ENCODE data around the gene GABRB3.
A peak's percentile ranks its signal among the peaks of the same experiment; 100 is the strongest.

GABRB3 gene

GRCh38 chr15:26640601-26641000, 132.3 kb downstream of the GABRB3 start:
- no peak overlapping the region for H3K4me3 ChIP-seq (ENCODE audit: low read depth, low read length)
- peaks cover 9% of the 10 kb centered on the region; the same call in 1 of the 2 replicates for H3K4me1 ChIP-seq
- no peaks in the 10 kb centered on the region for H3K9me3 ChIP-seq
- no peaks in the 10 kb centered on the region for H3K27me3 ChIP-seq
- no peak for TF ChIP-seq CTCF (IDR thresholded peaks at IDR 0.05; ENCODE audit: low read depth, low read length)
- no peak for DNase-seq
- H3K36me3 ChIP-seq: no peaks in the 10 kb centered on the region

- no peak for DNase-seq
- TF ChIP-seq CTCF (IDR thresholded peaks at IDR 0.05; ENCODE audit: low read depth, low read length): no peak
- H3K9me3 ChIP-seq: no peaks in the 10 kb centered on the region
Observed at GRCh38 chr15:26639966-26640365, 132.9 kb downstream of the GABRB3 start.

DNA sequence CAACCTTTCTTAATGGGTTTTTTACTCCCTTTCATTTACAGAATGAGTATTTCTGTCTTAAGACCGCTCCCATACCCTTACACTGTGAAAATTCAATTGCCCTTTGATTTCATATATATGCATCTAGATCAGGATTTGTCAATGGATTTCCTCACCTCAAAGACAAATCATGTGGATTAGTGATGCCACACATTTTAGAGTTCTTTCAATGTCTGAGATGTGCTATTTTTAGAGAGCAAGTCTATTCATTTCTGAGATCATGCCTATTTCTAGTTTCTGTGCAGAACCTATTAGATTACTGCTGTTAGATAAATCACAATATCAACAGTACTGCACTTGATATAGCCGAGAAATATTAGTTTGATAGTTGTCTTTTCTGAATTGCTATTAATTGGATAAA, 137.3 kb downstream of the GABRB3 start:
- Histone ChIP-seq H3K9me3 (no peaks in the 10 kb centered on the region), H3K4me1 (peaks cover 10% of the 10 kb centered on the region; the same call in 1 of the 2 replicates), H3K36me3 (no peaks in the 10 kb centered on the region), H3K4me3 (ENCODE audit: low read depth, low read length) (no peak overlapping the region), H3K27me3 (no peaks in the 10 kb centered on the region)
- no peak for TF ChIP-seq CTCF (IDR thresholded peaks at IDR 0.05; ENCODE audit: low read depth, low read length)
- no peak for DNase-seq

More at GRCh38 chr15:26639966-26640365, 132.9 kb downstream of the GABRB3 start:
- H3K36me3 ChIP-seq: no peaks in the 10 kb centered on the region
- peaks cover 9% of the 10 kb centered on the region; the same call in 1 of the 2 replicates for H3K4me1 ChIP-seq
- no peaks in the 10 kb centered on the region for H3K27me3 ChIP-seq
- H3K4me3 ChIP-seq (ENCODE audit: low read depth, low read length): no peak overlapping the region

GRCh38 chr15:26635105-26635504, 137.8 kb downstream of the GABRB3 start:
- H3K27me3 ChIP-seq: no peaks in the 10 kb centered on the region
- DNase-seq: no peak
- no peak overlapping the region for H3K4me3 ChIP-seq (ENCODE audit: low read depth, low read length)
- H3K9me3 ChIP-seq: no peaks in the 10 kb centered on the region
- no peak for TF ChIP-seq CTCF (IDR thresholded peaks at IDR 0.05; ENCODE audit: low read depth, low read length)
- H3K4me1 ChIP-seq: peaks cover 10% of the 10 kb centered on the region; the same call in 1 of the 2 replicates
- no peaks in the 10 kb centered on the region for H3K36me3 ChIP-seq

DNA sequence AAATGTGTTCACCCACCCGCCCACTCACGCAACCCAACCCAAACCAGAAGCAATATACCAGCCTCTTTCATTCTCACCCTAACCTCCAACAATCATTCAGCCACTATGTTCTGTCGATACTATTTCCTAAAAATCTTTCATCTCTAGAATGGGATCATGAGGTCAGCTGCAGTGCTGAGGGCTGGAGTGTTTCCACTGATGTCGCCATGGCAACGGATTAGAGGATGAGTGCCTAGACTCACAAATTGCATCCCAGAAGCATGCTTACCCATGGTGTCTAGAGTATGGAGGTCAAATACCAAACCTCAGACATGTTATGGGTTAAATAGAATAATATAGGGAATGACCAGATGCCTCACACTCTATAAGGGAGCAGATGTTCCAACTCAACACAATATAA, 138.5 kb downstream of the GABRB3 start:
- Histone ChIP-seq H3K36me3 (no peaks in the 10 kb centered on the region), H3K4me1 (peaks cover 7% of the 10 kb centered on the region; the same call in 1 of the 2 replicates), H3K27me3 (no peaks in the 10 kb centered on the region), H3K4me3 (ENCODE audit: low read depth, low read length) (no peak overlapping the region), H3K9me3 (no peaks in the 10 kb centered on the region)
- no peak for TF ChIP-seq CTCF (IDR thresholded peaks at IDR 0.05; ENCODE audit: low read depth, low read length)
- peak; percentile 26 for DNase-seq

DNA sequence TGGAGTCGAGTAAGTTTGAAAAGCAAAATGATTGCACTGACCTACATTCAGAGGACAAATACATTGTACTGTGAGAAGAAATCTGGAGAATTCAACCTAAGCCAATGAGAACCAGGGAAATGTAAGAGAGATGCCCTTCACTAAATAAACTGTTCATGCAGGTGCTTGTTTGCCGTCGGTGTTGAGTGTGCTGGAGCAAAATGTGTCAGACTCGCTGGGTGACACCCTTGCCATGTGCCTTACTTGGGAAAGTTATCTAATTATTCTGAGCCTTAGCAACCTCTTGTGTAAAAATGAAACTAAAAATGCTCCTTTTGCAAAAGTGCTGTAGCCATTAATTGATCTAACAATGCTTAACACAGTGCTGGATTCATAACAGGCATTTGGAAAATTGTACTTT, 140.4 kb downstream of the GABRB3 start:
- no peak for TF ChIP-seq CTCF (IDR thresholded peaks at IDR 0.05; ENCODE audit: low read depth, low read length)
- Histone ChIP-seq H3K4me1 (peaks cover 7% of the 10 kb centered on the region; the same call in 1 of the 2 replicates), H3K36me3 (no peaks in the 10 kb centered on the region), H3K9me3 (no peaks in the 10 kb centered on the region), H3K4me3 (ENCODE audit: low read depth, low read length) (no peak overlapping the region), H3K27me3 (no peaks in the 10 kb centered on the region)
- no peak for DNase-seq

Data from BE2C (cell line).